Measurements from ENCODE around the gene PLXNA4.

PLXNA4 gene

DNA sequence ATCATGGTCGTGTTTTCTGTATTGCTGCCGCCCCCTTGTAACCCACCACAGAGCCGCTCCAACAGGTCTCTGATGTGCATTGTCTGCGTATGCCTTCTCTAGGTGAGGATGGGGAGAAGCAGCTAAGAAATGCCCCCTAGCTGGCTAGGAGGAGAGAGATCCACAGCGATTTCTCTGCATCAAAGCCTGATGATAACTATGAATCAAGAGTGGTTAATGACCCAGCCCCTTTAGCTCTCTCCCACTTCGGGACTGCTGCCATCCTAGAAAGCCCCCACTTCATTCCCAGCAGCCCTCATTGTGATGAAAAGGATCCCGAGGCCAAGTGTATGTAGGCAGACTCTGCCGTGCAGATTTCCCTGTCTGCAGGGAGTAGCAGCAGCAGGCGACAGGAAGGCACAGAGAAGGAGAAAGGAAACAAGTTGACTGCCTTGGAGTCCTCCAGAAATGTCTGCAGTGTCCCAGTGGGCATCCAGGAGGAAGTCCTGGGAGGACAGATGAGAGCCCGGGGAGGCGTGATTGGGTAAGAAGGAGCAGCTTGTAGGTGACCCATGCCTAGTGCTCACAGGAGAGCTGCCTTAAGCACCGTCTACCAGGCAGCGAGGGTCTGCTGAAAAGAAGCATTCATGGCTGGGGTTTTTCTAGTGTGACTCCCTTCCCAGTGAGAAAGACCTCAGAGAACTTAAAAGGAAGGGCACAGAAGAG is 2.9 kb downstream of the PLXNA4 start:
- TF ChIP-seq, protein P1, sequence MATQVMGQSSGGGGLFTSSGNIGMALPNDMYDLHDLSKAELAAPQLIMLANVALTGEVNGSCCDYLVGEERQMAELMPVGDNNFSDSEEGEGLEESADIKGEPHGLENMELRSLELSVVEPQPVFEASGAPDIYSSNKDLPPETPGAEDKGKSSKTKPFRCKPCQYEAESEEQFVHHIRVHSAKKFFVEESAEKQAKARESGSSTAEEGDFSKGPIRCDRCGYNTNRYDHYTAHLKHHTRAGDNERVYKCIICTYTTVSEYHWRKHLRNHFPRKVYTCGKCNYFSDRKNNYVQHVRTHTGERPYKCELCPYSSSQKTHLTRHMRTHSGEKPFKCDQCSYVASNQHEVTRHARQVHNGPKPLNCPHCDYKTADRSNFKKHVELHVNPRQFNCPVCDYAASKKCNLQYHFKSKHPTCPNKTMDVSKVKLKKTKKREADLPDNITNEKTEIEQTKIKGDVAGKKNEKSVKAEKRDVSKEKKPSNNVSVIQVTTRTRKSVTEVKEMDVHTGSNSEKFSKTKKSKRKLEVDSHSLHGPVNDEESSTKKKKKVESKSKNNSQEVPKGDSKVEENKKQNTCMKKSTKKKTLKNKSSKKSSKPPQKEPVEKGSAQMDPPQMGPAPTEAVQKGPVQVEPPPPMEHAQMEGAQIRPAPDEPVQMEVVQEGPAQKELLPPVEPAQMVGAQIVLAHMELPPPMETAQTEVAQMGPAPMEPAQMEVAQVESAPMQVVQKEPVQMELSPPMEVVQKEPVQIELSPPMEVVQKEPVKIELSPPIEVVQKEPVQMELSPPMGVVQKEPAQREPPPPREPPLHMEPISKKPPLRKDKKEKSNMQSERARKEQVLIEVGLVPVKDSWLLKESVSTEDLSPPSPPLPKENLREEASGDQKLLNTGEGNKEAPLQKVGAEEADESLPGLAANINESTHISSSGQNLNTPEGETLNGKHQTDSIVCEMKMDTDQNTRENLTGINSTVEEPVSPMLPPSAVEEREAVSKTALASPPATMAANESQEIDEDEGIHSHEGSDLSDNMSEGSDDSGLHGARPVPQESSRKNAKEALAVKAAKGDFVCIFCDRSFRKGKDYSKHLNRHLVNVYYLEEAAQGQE (IDR thresholded peaks at IDR 0.05; ENCODE audit: insufficient read depth in 1 of 2, low read depth in 2 of 2, low read length in 2 of 2), result no peak
- TF ChIP-seq SIN3A (IDR thresholded peaks at IDR 0.05; ENCODE audit: borderline replicate concordance, insufficient read depth, low read length), result no peak
- no peak for TF ChIP-seq TAF1 (IDR thresholded peaks at IDR 0.05; ENCODE audit: borderline replicate concordance, insufficient read depth, low read length)

DNA sequence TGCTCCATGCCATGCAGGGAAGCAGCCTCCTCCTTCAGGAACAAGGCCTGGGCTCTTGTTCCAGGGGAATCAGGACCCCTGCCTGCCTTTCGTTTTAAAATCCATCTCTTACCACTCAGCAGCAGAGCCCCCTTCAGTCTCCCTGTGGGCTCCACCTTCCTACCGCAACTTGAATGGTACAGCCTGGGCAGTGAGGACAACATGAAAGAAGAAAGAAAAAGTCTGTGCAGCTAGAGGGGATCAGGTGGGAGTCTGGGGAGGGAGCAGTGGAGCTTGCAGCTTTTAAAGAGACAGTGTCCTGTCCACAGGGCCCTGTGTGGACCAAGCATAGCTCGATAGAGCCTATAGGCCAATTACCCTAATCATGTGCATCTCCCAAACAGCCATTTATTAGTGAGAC is 3.7 kb downstream of the PLXNA4 start:
- TF ChIP-seq TAF1 (IDR thresholded peaks at IDR 0.05; ENCODE audit: borderline replicate concordance, insufficient read depth, low read length) (no peak), SIN3A (IDR thresholded peaks at IDR 0.05; ENCODE audit: borderline replicate concordance, insufficient read depth, low read length) (no peak), POLR2AphosphoS5 (IDR thresholded peaks at IDR 0.05; ENCODE audit: low read depth, low read length) (no peak), FOXP2 (optimal IDR thresholded peaks at IDR 0.05; ENCODE audit: borderline replicate concordance, extremely low read depth, extremely low read length, insufficient read depth) (no peak)
- TF ChIP-seq, protein P1 (IDR thresholded peaks at IDR 0.05; ENCODE audit: insufficient read depth in 1 of 2, low read depth in 2 of 2, low read length in 2 of 2), result no peak

- no peak for TF ChIP-seq FOXP2 (optimal IDR thresholded peaks at IDR 0.05; ENCODE audit: borderline replicate concordance, extremely low read depth, extremely low read length, insufficient read depth)
Observed at GRCh38 chr7:132571970-132572369, 4.3 kb downstream of the PLXNA4 start.

- TF ChIP-seq POLR2AphosphoS5 (IDR thresholded peaks at IDR 0.05; ENCODE audit: low read depth, low read length) (no peak), TAF1 (IDR thresholded peaks at IDR 0.05; ENCODE audit: borderline replicate concordance, insufficient read depth, low read length) (no peak), FOXP2 (optimal IDR thresholded peaks at IDR 0.05; ENCODE audit: borderline replicate concordance, extremely low read depth, extremely low read length, insufficient read depth) (no peak), SIN3A (IDR thresholded peaks at IDR 0.05; ENCODE audit: borderline replicate concordance, insufficient read depth, low read length) (no peak)
- TF ChIP-seq, protein P1 (IDR thresholded peaks at IDR 0.05; ENCODE audit: insufficient read depth in 1 of 2, low read depth in 2 of 2, low read length in 2 of 2), result no peak
Observed at GRCh38 chr7:132569884-132570614, 6.2 kb downstream of the PLXNA4 start.

GRCh38 chr7:132568962-132569361 is 7.3 kb downstream of the PLXNA4 start:
- TF ChIP-seq FOXP2 (optimal IDR thresholded peaks at IDR 0.05; ENCODE audit: borderline replicate concordance, extremely low read depth, extremely low read length, insufficient read depth) (no peak), TAF1 (IDR thresholded peaks at IDR 0.05; ENCODE audit: borderline replicate concordance, insufficient read depth, low read length) (no peak), SIN3A (IDR thresholded peaks at IDR 0.05; ENCODE audit: borderline replicate concordance, insufficient read depth, low read length) (no peak), POLR2AphosphoS5 (IDR thresholded peaks at IDR 0.05; ENCODE audit: low read depth, low read length) (no peak)
- TF ChIP-seq, protein P1 (IDR thresholded peaks at IDR 0.05; ENCODE audit: insufficient read depth in 1 of 2, low read depth in 2 of 2, low read length in 2 of 2), result no peak
